HUDEP-2 (cell line): ENCODE results near the gene MB.
"Not testable (repeated sequence)": the region's sequence is repeated elsewhere in the genome, so short reads cannot be mapped to it uniquely, and the experiment has no call there.

Experiments used
- DNase-seq, 76 experiments: peaks; one replicate each; lab custom pipeline; 2025; ENCODE audit not compliant: unreplicated experiment in 76 of 76; lab: John Stamatoyannopoulos, UW

MB gene

DNA sequence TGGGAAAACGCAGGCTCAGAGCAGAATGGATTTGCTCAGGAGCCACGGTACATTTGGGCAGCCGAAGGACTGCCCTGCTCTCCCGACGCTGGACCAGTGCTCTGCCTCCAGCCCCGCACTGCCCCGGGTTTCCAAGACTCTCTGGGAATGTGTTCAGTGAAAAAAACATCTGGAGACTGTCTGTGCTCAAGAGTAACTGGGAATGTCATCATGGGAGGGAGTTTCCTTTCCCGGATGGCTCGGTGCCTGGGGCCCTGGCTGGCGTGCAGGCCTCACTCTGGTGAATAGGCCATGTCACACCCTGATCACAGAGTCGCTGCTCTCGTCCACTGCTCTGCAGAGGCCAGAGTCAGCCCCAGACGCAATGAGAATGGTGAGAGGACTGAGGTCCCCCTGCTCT, 21.3 kb upstream of the MB start:
- DNase-seq = no peak

DNA sequence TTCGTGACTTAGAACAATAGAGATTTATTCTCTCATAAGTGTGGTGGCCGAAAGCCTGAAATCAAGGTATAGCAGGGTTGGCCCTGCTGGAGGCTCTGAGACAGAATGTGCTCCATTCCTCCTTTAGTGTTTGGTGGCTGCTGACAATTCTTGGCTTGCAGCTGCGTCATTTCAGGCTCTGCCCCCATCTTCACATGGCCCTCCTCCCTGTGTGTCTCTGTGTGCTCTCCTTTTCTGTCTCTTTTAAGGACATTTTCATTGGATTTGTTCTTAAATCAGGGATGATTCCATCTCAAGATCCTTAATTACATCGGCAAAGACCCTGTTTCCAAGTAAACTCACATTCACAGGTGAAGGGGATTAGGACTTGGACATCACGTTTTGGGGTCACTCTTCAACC, 20.9 kb upstream of the MB start:
- DNase-seq = no peak

GRCh38 chr22:35637254-35637653, 20.1 kb upstream of the MB start:
- no peak for DNase-seq

DNA sequence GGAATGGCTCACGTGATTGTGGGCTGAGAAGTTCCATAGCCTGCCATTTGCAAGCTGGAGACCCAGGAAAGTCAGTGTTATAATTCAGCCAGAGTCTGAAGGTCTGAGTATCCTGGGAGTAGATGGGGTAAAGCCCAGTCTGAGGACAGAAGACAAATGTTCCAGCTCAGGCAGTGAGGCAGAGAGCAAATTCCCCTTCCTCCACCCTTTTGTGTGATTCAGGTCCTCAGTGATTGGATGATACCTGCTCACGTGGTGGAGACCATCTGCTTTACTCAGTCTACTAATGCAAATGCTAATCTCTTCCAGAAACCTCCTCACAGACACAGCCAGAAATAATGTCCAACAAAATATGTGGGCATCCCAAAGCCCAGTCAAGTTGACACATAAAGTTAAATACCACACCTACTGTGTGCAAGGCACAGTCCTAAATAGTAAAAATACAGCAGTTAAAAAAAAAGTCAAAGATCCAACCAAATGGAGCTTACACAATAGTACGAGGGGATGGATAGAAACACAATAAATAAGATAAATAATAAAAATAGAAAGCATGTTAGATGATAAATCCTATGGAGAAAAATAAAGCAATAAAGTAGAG, 17.9 kb upstream of the MB start:
- no peak for DNase-seq

DNA sequence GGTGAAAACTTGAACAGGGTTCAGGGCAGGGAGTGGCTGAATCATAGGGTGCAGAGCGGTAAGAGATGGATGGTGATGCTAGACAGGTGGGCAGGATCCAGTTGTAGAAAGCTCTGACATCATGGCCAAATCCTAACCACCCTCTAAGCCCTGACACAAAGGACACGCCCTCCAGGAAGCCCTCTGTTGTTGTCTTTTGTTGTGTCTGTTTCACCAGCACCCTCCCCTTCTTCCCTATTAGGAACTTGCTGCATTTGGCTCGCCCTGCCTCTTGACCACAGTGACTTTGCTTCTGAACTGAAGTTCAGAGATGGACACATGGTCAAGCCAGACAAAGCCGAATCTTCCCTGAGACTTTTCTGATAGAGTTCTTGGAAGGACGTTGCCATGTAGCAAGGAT, 16.9 kb upstream of the MB start:
- no peak for DNase-seq

DNA sequence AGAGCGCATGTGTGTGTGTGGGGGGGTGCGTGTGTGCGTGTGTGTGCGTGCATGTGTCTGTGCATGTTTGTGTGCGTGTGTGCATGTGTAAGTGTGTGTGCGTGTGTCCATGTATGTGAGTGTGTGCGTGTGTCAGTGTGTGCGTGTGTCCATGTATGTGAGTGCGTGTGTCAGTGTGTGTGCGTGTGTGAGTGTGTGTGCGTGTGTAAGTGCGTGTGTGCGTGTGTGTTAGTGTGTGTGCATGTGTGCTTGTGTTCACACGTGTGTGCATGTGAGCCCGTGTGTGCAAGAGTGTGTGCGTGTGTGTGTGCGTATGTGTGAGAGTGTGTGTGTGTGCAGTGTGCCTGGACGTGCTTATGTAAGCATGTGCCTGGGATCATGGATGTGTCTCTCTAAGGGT, 16.4 kb upstream of the MB start:
- DNase-seq = no peak

- DNase-seq = no peak
These were observed 15.8 kb upstream of the MB start for GRCh38 chr22:35632935-35633334.

GRCh38 chr22:35631597-35631996, 14.5 kb upstream of the MB start:
- DNase-seq = peak in 50 of 76 experiments; percentile 6 to 72 (median 34)

DNA sequence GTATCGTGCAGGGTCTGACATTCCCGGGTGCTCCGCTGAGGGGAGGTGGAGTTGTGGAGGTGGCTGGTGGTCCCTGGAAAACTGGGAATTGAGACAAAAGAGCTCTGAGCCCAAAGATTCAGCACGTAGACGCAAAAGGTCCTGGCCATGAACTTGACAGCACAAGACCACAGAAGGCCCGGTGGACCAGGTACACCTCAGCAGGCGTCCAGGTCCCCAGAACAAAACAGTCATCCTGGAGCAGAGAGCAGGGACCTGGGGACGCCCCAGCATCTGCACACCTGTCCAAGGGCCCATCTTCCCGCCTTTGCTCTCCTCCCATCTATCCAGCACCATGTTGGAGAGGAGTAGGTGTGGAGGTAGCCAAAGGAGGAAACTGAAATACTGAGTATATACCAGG, 13.8 kb upstream of the MB start:
- no peak for DNase-seq

GRCh38 chr22:35630387-35630793, 13.3 kb upstream of the MB start:
- DNase-seq = no peak

- peak in 6 of 76 experiments; percentile 12 to 33 (median 26) for DNase-seq
These were observed 12.5 kb upstream of the MB start for GRCh38 chr22:35629406-35630216.

DNA sequence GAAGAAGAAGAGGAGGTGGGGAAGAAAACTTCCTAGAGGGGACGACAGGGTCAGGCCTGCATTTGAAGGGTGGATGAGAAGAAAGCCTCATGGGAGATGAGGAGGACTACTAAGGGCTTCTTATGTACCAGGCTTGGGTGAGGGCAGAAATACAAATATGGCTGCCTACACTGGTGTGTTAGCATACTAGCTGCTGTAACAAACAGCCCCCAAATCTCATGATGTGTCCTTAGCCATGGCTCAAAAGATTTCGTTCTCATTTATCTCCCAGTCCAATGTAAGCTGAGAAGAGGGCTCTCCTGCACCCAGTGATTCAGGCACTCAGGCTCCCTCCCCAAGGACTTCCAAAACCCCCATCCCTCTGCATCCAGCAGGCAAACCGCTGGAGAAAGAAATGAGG, 11.6 kb upstream of the MB start:
- no peak for DNase-seq

- peak in 5 of 76 experiments; percentile 4 to 17 (median 9) for DNase-seq
These were observed 10.3 kb upstream of the MB start for GRCh38 chr22:35627267-35628041.

DNA sequence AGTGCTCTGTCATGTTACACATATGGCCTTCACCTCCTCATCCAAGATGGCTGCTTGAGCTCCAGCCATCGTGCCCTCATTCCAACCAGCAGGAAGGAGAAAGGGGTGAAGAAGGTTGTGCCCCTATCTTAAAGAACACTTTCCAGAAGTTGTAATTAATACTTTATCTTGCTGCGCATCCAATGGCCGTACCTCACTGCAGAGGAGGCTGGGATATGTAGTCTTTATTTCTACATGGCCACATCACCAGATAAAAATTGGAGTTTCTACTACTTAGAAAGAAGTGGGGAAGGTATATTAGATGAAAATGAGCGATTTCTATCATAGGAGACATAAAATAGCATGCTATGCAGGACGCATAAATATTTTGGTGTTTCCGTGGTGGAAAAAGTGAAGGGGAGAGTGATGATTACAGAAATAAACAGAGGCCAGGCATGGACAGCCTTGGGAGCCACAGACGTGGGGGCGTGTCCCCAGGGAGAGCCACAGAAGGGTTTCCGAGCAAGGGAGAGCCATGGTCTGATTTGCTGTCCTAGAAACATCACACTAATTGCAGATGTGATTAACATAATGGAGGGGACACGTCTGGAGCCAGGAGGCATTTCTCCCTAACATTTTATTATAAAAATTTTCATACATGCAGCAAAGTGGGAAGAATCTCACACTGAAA, 8.8 kb upstream of the MB start:
- no peak for DNase-seq

- no peak for DNase-seq
These were observed 7.4 kb upstream of the MB start for GRCh38 chr22:35624547-35624946.

DNA sequence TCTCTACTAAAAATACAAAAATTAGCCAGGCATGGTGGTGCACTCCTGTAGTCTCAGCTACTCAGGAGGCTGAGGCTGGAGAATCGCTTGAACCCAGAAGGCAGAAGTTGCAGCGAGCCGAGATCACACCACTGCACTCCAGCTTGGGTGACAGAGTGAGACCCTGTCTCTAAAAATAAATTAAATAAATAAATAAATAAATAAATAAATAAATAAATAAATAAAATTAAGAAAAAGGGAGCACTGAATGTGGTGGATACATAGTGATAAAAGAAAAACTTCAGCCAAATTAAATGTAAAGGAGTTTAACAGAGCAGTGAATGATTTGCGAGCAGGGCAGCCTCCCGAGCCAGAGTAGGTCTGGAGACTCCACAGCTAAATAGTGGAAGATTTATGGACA, 6.8 kb upstream of the MB start:
- not testable (repeated sequence) for DNase-seq

GRCh38 chr22:35622191-35622913, 5.2 kb upstream of the MB start:
- no peak for DNase-seq

- no peak for DNase-seq
These were observed 4.3 kb upstream of the MB start for GRCh38 chr22:35621451-35621850.

DNA sequence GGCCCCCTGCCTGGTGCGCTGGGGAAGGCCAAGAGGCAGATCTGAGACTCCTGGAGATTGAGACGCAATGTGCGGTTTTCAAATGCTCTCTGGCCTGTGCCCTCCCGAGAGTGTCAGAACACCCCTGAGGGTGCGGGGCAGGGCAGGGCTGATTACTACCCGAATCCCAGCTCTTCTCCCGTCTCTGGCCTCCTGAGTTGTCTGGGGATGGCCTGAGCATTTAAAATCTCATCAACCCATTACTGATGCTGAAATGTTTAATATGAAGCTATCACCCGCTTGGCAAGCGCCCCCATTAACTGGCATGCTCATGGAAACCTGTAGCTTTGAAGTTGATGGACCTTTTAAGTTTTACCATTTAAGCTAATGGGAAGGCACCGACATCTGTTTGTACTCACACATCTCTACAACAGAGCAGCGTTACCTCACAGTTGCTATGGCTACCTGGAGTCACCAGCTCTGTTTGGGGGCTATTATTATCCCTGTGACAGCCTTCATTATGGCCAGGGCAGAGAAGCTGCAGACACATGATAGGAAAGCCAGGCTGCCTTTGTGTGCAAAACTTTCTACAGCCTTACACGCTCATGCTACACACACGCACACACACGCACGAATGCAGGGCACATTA, 3.6 kb upstream of the MB start:
- no peak for DNase-seq
